ENCODE results near the gene SMU1. TPM values are rescaled to one million over a fixed set of nuclear protein-coding genes. Genes with fewer than 3 reads are reported as not detected.
A peak's percentile ranks its signal among the peaks of the same experiment; 100 is the strongest.

SMU1 gene
- total RNA-seq, 1 experiment from 2014 or later = 23.2 TPM

DNA sequence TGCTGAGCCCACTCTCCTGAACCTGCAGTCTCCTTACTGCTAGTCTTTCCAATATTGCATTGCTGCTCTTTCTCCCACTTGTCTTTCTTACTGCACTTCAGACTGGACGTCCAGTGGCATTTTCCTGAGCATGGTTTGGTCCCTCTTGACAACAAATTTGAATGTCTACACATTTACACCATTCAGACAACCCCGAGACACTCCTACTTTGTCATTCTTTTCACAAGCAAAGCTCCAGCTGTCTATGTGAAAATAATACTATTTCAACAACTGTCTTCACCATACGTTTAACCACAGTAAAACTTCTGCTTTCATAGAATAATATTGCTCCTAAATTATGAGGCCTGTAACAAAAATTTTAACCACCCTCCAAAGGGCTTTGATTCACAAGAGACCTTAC lies 64.6 kb downstream of the SMU1 start:
- Mint-ChIP-seq H3K4me3 (no peak overlapping the region), H3K4me1 (peaks cover 27% of the 10 kb centered on the region), H3K36me3 (no peaks in the 10 kb centered on the region), H3K27ac (no peak overlapping the region), H3K27me3 (ENCODE audit: low read depth) (no peaks in the 10 kb centered on the region), H3K9me3 (no peaks in the 10 kb centered on the region)
- ATAC-seq = no peak
- TF ChIP-seq ATF1 (CRISPR knock-in tag; IDR thresholded peaks at IDR 0.05) = no peak
- TF ChIP-seq, protein P1, sequence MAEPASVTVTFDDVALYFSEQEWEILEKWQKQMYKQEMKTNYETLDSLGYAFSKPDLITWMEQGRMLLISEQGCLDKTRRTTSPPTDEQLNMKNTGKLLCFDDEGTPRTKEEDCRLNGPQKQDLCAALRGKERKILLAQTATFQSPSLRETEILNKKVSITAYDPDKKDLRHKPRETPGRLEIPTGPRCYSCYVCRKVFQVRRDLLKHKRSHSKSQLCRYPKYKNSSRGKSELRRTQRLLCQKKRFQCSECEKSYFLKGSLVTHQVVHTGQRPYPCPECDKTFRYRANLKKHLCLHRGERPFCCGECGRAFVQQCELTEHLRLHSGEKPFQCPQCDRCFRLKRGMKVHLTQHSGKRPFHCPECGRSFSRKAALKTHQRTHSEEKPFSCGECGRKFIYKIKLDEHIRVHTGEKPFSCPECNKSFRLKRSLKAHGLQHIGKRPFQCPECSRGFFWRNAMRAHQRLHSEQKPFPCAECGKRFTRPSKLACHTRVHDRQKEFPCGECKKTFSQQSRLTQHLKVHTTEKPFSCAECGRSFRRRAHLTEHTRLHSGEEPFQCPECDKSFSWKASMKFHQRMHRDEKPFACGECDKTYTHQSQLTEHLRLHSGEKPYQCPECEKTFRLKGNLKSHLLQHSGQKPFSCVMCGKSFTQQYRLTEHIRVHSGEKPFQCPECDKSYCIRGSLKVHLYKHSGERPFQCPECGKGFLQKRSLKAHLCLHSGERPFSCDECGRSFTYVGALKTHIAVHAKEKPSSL (CRISPR knock-in tag; conservative IDR thresholded peaks at IDR 0.05) = no peak
- no peak for TF ChIP-seq TCF7 (CRISPR knock-in tag; IDR thresholded peaks at IDR 0.05; ENCODE audit: low read depth)
- no peak for TF ChIP-seq ELF4 (CRISPR knock-in tag; IDR thresholded peaks at IDR 0.05; ENCODE audit: low read depth)
- no peak for TF ChIP-seq ZNF423 (CRISPR knock-in tag; IDR thresholded peaks at IDR 0.05)
- POLR2A ChIA-PET = interaction anchor here (2.2 kb wide), 1 partner anchor 13 kb away, joined by 10 read pairs; the partner anchor contains the start of gene DNAJA1
- CTCF ChIA-PET = no interaction called here
- no peak for DNase-seq (ENCODE audit: low spot score)

DNA sequence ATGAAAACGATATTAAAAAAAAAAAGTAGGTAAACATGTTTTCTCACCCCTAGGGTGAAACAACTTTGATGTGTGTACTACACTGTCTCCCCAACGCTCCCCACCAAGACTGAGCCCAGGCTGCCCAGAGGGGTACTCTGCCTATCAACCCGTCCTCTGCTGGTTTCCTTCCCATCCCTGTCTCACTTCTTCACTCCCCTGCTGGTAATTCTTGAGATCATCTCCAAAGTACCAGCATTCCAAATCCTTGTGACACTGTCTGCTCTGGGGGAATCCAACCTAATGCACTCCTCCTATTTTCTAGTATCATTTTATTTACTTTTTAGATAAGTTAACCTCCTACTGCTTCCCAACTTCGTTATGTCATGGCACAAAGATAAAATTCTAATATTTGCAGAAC lies 68.7 kb downstream of the SMU1 start:
- Mint-ChIP-seq H3K9me3 (no peaks in the 10 kb centered on the region), H3K4me3 (no peak overlapping the region), H3K36me3 (no peaks in the 10 kb centered on the region), H3K27ac (no peak overlapping the region), H3K27me3 (ENCODE audit: low read depth) (no peaks in the 10 kb centered on the region), H3K4me1 (no peaks in the 10 kb centered on the region)
- TF ChIP-seq ZNF671 (CRISPR knock-in tag; IDR thresholded peaks at IDR 0.05) (no peak), NR2C2 (CRISPR knock-in tag; IDR thresholded peaks at IDR 0.05) (no peak), ZBTB21 (CRISPR knock-in tag; IDR thresholded peaks at IDR 0.05; ENCODE audit: borderline replicate concordance) (no peak), ATF1 (CRISPR knock-in tag; IDR thresholded peaks at IDR 0.05) (no peak), CBFB (CRISPR knock-in tag; IDR thresholded peaks at IDR 0.05; ENCODE audit: low read depth) (no peak), SOX15 (CRISPR knock-in tag; IDR thresholded peaks at IDR 0.05) (no peak), KAT7 (CRISPR knock-in tag; IDR thresholded peaks at IDR 0.05; ENCODE audit: borderline replicate concordance) (no peak)
- TF ChIP-seq, protein P2, sequence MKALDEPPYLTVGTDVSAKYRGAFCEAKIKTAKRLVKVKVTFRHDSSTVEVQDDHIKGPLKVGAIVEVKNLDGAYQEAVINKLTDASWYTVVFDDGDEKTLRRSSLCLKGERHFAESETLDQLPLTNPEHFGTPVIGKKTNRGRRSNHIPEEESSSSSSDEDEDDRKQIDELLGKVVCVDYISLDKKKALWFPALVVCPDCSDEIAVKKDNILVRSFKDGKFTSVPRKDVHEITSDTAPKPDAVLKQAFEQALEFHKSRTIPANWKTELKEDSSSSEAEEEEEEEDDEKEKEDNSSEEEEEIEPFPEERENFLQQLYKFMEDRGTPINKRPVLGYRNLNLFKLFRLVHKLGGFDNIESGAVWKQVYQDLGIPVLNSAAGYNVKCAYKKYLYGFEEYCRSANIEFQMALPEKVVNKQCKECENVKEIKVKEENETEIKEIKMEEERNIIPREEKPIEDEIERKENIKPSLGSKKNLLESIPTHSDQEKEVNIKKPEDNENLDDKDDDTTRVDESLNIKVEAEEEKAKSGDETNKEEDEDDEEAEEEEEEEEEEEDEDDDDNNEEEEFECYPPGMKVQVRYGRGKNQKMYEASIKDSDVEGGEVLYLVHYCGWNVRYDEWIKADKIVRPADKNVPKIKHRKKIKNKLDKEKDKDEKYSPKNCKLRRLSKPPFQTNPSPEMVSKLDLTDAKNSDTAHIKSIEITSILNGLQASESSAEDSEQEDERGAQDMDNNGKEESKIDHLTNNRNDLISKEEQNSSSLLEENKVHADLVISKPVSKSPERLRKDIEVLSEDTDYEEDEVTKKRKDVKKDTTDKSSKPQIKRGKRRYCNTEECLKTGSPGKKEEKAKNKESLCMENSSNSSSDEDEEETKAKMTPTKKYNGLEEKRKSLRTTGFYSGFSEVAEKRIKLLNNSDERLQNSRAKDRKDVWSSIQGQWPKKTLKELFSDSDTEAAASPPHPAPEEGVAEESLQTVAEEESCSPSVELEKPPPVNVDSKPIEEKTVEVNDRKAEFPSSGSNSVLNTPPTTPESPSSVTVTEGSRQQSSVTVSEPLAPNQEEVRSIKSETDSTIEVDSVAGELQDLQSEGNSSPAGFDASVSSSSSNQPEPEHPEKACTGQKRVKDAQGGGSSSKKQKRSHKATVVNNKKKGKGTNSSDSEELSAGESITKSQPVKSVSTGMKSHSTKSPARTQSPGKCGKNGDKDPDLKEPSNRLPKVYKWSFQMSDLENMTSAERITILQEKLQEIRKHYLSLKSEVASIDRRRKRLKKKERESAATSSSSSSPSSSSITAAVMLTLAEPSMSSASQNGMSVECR (CRISPR knock-in tag; IDR thresholded peaks at IDR 0.05; ENCODE audit: borderline replicate concordance) = no peak
- TF ChIP-seq, protein P3, sequence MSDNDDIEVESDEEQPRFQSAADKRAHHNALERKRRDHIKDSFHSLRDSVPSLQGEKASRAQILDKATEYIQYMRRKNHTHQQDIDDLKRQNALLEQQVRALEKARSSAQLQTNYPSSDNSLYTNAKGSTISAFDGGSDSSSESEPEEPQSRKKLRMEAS (CRISPR knock-in tag; IDR thresholded peaks at IDR 0.05) = no peak
- TF ChIP-seq, protein P4, sequence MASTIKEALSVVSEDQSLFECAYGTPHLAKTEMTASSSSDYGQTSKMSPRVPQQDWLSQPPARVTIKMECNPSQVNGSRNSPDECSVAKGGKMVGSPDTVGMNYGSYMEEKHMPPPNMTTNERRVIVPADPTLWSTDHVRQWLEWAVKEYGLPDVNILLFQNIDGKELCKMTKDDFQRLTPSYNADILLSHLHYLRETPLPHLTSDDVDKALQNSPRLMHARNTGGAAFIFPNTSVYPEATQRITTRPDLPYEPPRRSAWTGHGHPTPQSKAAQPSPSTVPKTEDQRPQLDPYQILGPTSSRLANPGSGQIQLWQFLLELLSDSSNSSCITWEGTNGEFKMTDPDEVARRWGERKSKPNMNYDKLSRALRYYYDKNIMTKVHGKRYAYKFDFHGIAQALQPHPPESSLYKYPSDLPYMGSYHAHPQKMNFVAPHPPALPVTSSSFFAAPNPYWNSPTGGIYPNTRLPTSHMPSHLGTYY (CRISPR knock-in tag; IDR thresholded peaks at IDR 0.05) = no peak
- TF ChIP-seq, protein P5, sequence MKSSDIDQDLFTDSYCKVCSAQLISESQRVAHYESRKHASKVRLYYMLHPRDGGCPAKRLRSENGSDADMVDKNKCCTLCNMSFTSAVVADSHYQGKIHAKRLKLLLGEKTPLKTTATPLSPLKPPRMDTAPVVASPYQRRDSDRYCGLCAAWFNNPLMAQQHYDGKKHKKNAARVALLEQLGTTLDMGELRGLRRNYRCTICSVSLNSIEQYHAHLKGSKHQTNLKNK (CRISPR knock-in tag; IDR thresholded peaks at IDR 0.05) = no peak
- TF ChIP-seq, protein P6, sequence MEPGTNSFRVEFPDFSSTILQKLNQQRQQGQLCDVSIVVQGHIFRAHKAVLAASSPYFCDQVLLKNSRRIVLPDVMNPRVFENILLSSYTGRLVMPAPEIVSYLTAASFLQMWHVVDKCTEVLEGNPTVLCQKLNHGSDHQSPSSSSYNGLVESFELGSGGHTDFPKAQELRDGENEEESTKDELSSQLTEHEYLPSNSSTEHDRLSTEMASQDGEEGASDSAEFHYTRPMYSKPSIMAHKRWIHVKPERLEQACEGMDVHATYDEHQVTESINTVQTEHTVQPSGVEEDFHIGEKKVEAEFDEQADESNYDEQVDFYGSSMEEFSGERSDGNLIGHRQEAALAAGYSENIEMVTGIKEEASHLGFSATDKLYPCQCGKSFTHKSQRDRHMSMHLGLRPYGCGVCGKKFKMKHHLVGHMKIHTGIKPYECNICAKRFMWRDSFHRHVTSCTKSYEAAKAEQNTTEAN (CRISPR knock-in tag; IDR thresholded peaks at IDR 0.05) = no peak
- DNase-seq (ENCODE audit: low spot score) (no peak), ATAC-seq (peak; percentile 71)
- CTCF ChIA-PET = interaction anchor here (0.6 kb wide), 1 partner anchor 225 kb away, joined by 3 read pairs; no protein-coding TSS in a partner anchor
- POLR2A ChIA-PET = interaction anchor here (1.0 kb wide), 1 partner anchor 17 kb away, joined by 3 read pairs; no protein-coding TSS in a partner anchor

Measured in WTC11 (cell line).